Colonic mucosa (tissue), 4 donors: Measurements from ENCODE around the gene PEX11G. TPM values are rescaled to one million over a fixed set of nuclear protein-coding genes. Genes with fewer than 3 reads are reported as not detected.

Source experiments
- DNase-seq: peaks from one replicate; pipeline ENCODE4 v3.0.0-alpha.2; 2020
- H3K27ac ChIP-seq: fragments of 200-600 bp; one replicate; pipeline ENCODE4 v1.8.0; 2021
- H3K27me3 ChIP-seq: fragments of 200-600 bp; one replicate; pipeline ENCODE4 v1.8.0; 2021
- H3K36me3 ChIP-seq: fragments of 200-600 bp; one replicate; pipeline ENCODE4 v1.8.0; 2021
- H3K4me1 ChIP-seq: fragments of 200-600 bp; one replicate; pipeline ENCODE4 v1.8.0; 2021; ENCODE audit warnings: mild to moderate bottlenecking
- H3K4me3 ChIP-seq: fragments of 200-600 bp; one replicate; pipeline ENCODE4 v1.8.0; 2021
- H3K9ac ChIP-seq, 2 donors: one replicate each; pipeline ENCODE4 v1.7.0; 2013; ENCODE audit warnings: control low read depth in 2 of 2, low read depth in 2 of 2, low read length in 2 of 2
- H3K9me3 ChIP-seq: fragments of 200-600 bp; one replicate; pipeline ENCODE4 v1.8.0; 2021
- CTCF ChIP-seq: fragments of 200-600 bp; IDR thresholded peaks from one replicate; pipeline ENCODE4 v1.8.0; 2022; ENCODE audit warnings: antibody characterized with exemption, mild to moderate bottlenecking
- intact Hi-C: fragments of 100-400 bp; cut with DNase I; formaldehyde crosslinking; loops from one replicate; pipeline ENCODE4 v1.14.1; 2022
- total RNA-seq, 2 donors: library from RNA; stranded (reverse); fragmentation: NEBNext Ultra II Directional in 1 of 2; extraction: Animal tissue kit (Norgen Biotek cat#: 25700) in 1 of 2; gene quantifications; one replicate each; pipeline ENCODE4 v1.2.1, GENCODE V29; 2021
- donor health status: healthy.
- donor health status: DM: no; HTN: no; CAD: no.
- donor health status: DM: no; HTN: no; CAD: no.

Gene PEX11G
- total RNA-seq, 2 donors from 2014 or later, result 5.7 to 6.6 TPM

- Histone ChIP-seq H3K9ac (no peak overlapping the region), H3K4me3 (no peak overlapping the region), H3K9me3 (no peaks in the 10 kb centered on the region), H3K36me3 (no peaks in the 10 kb centered on the region), H3K27me3 (no peaks in the 10 kb centered on the region), H3K4me1 (no peaks in the 10 kb centered on the region), H3K27ac (no peak overlapping the region)
- intact Hi-C loops, result no loop called here
- no peak for DNase-seq
- TF ChIP-seq CTCF, result no peak
These were observed 13.2 kb downstream of the PEX11G start for GRCh38 chr19:7475665-7476064.

DNA sequence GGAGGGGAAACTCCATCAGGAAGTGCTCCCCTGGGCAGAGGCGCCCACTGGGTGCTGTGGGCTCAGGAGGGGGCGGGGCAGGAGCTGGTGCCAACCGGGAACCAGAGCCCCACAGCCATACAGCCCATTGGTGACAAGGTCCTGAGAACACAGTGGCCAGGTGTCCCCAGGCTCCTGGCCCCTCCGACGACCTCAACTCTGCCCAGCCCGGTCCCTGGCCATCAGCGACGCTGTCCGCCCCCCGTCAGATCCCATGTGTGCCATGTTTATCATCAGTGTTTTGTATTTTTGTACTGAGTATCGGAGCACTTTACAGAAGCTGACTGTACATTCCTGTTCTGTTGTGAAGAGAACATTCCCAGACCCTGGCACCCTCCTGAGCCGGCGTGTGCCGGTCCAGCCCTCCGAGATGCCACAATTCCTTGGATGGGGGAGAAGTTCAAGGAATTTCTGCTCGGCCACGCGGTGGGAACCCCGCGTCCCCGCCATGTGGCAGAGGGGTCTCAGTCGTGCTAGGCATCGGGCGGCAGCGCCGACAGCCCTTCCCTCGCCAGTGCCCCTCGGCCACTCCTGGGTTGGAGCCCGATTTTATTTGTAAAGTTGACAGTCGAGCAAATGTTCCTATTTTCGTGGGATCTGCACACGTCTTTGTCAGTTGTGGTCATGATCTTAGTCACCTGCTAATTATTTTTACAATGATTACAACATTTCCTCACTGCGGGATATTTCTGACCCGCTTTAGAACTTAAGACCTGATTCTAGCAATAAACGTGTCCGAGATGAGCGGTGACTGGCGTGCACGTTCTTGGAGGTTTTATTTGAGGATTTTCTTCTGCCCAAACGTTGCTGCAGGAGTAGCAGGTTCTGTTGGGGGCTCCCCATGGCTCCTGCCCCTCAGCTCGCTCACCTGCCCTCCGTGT lies 16.9 kb downstream of the PEX11G start:
- no peaks in the 10 kb centered on the region for H3K27me3 ChIP-seq
- DNase-seq, result no peak
- H3K9ac ChIP-seq, result no peak overlapping the region
- no peak for TF ChIP-seq CTCF
- H3K4me1 ChIP-seq, result no peaks in the 10 kb centered on the region
- H3K9me3 ChIP-seq, result no peaks in the 10 kb centered on the region
- intact Hi-C loops, result no loop called here
- no peak overlapping the region for H3K27ac ChIP-seq
- no peaks in the 10 kb centered on the region for H3K36me3 ChIP-seq
- no peak overlapping the region for H3K4me3 ChIP-seq

DNA sequence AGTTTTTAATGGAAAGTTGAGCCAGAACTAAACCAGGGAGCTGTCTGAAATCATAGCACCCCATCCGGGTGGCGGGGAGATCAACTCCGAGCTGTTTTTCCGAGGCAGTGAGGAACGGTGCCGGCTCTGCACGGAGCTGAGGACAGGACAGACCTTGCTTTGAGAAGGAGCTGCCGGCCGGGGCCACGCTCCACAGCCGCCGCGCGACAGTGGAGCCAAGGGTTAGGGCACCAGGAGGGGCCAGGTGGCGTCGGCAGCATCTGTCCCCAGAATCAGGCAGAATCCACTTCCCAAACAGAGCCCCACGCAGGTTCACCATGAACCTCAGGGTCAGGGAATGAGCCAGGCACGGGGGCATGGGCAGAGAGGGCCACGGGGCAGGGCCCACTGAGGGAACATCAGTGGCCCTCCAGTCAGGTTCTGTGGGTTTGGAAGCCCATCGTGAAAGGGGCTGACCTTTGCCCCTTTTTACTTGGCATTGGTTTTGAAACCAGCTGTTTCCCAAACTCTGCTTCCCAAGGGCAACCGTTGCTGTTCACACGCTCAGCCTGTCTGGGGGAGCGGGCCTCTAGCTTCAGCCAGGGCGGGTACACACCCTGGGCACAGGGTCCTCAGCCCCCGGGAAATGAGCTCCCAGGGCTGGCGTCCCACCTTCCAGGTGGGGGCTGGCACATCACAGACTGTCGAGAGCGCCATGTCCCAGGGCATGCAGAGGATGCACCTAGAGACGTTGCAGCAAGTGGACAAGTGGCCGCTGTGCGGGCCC lies 18.1 kb downstream of the PEX11G start:
- Histone ChIP-seq H3K9me3 (no peaks in the 10 kb centered on the region), H3K27me3 (no peaks in the 10 kb centered on the region), H3K36me3 (no peaks in the 10 kb centered on the region), H3K4me3 (no peak overlapping the region), H3K9ac (no peak overlapping the region), H3K4me1 (no peaks in the 10 kb centered on the region), H3K27ac (no peak overlapping the region)
- no peak for TF ChIP-seq CTCF
- no peak for DNase-seq
- intact Hi-C loops, result no loop called here

- no peaks in the 10 kb centered on the region for H3K4me1 ChIP-seq
- no peak for DNase-seq
- H3K9ac ChIP-seq, result no peak overlapping the region
- intact Hi-C loops, result no loop called here
- H3K27ac ChIP-seq, result no peak overlapping the region
- H3K36me3 ChIP-seq, result no peaks in the 10 kb centered on the region
- no peaks in the 10 kb centered on the region for H3K9me3 ChIP-seq
- no peaks in the 10 kb centered on the region for H3K27me3 ChIP-seq
- TF ChIP-seq CTCF, result no peak
- H3K4me3 ChIP-seq, result no peak overlapping the region
These were observed 19.1 kb downstream of the PEX11G start for GRCh38 chr19:7469669-7470285.

GRCh38 chr19:7468840-7469239 lies 20.0 kb downstream of the PEX11G start:
- intact Hi-C loops, result no loop called here
- TF ChIP-seq CTCF, result no peak
- H3K4me3 ChIP-seq, result no peak overlapping the region
- H3K9ac ChIP-seq, result no peak overlapping the region
- H3K9me3 ChIP-seq, result no peaks in the 10 kb centered on the region
- no peaks in the 10 kb centered on the region for H3K4me1 ChIP-seq
- no peak for DNase-seq
- no peaks in the 10 kb centered on the region for H3K27me3 ChIP-seq
- H3K27ac ChIP-seq, result no peak overlapping the region
- H3K36me3 ChIP-seq, result peaks cover under 1% of the 10 kb centered on the region
